PC-9 (cell line): ENCODE results near the gene AFAP1L2. TPM values are rescaled to one million over a fixed set of nuclear protein-coding genes. Genes with fewer than 3 reads are reported as not detected.

ENCODE experiments used
- BruUV-seq: library from RNA; stranded (reverse); fragments of 400-500 nt; replicated peaks from 2 replicates; lab custom pipeline; 2021; lab: Mats Ljungman, UMichigan
- CTCF ChIA-PET: fragments of 300-600 bp; sonication (Branson Sonifier 250); formaldehyde crosslinking; loops from one replicate; lab custom pipeline; 2022; ENCODE audit warnings: antibody characterized with exemption; lab: Charles Lee
- POLR2A ChIA-PET: fragments of 300-600 bp; sonication (Branson Sonifier 250); formaldehyde crosslinking; loops from one replicate; lab custom pipeline; 2022; ENCODE audit warnings: antibody characterized with exemption; ENCODE audit not compliant: unreplicated experiment; lab: Charles Lee
- DNase-seq, 2 experiments: peaks; one replicate each; pipeline versions ENCODE4 v3.0.0 to v3.0.0-alpha.2; 2015 to 2022; ENCODE audit warnings: mixed read lengths in 1 of 2
- H2AFZ ChIP-seq: fragments of 200-600 bp; sonication (generic); 2 replicates; pipeline ENCODE4 v1.8.1; 2017; ENCODE audit warnings: antibody characterized with exemption
- H3F3A ChIP-seq: fragments of 200-600 bp; sonication (generic); 2 replicates; pipeline ENCODE4 v1.8.1; 2017; ENCODE audit warnings: antibody characterized with exemption, mild to moderate bottlenecking, low read depth; ENCODE audit not compliant: insufficient read depth
- H3K27ac ChIP-seq: fragments of 200-600 bp; sonication (generic); 2 replicates; pipeline ENCODE4 v1.6.1; 2016; ENCODE audit warnings: mixed run types
- H3K27me3 ChIP-seq: fragments of 200-600 bp; sonication (generic); 2 replicates; pipeline ENCODE4 v1.6.1; 2016; ENCODE audit warnings: low read depth, mixed run types; ENCODE audit not compliant: insufficient read depth
- H3K36me3 ChIP-seq: fragments of 200-600 bp; sonication (generic); 2 replicates; pipeline ENCODE4 v1.6.1; 2016; ENCODE audit warnings: low read depth, mixed run types
- H3K4me1 ChIP-seq: fragments of 200-600 bp; sonication (generic); replicated peaks from 2 replicates; pipeline ENCODE4 v1.6.1; 2016; ENCODE audit warnings: mixed run types; ENCODE audit not compliant: insufficient read depth
- H3K4me2 ChIP-seq: fragments of 200-600 bp; sonication (generic); 2 replicates; pipeline ENCODE4 v1.6.1; 2017; ENCODE audit warnings: mixed run types
- H3K4me3 ChIP-seq: fragments of 200-600 bp; sonication (generic); 2 replicates; pipeline ENCODE4 v1.6.1; 2016; ENCODE audit warnings: mixed run types
- H3K79me2 ChIP-seq: fragments of 200-600 bp; sonication (generic); 2 replicates; pipeline ENCODE4 v1.6.1; 2017; ENCODE audit warnings: low read depth, mixed run types
- H3K9me2 ChIP-seq: fragments of 200-600 bp; sonication (generic); 2 replicates; pipeline ENCODE4 v1.8.1; 2017; ENCODE audit warnings: mild to moderate bottlenecking; ENCODE audit not compliant: insufficient read depth
- H3K9me3 ChIP-seq: fragments of 200-600 bp; sonication (generic); 2 replicates; pipeline ENCODE4 v1.8.1; 2016; ENCODE audit warnings: low read depth; ENCODE audit not compliant: insufficient read depth
- H4K20me1 ChIP-seq: fragments of 200-600 bp; sonication (generic); 2 replicates; pipeline ENCODE4 v1.8.1; 2017; ENCODE audit not compliant: insufficient read depth
- EZH2 ChIP-seq: fragments of 200-600 bp; sonication (generic); IDR thresholded peaks from 2 replicates; pipeline ENCODE4 v1.8.0; 2017; ENCODE audit warnings: antibody characterized with exemption, low read depth
- intact Hi-C: fragments of 100-400 bp; cut with micrococcal nuclease; formaldehyde crosslinking; loops from one replicate; pipeline ENCODE4 v1.10.0; 2022; ENCODE audit not compliant: unreplicated experiment
- total RNA-seq: library from RNA; stranded (reverse); gene quantifications from 2 replicates; pipeline ENCODE4 v1.2.3, GENCODE V29; 2021
- TF ChIP-seq, protein P1 (sequence below): fragments of 200-600 bp; sonication (generic); conservative IDR thresholded peaks from 2 replicates; pipeline ENCODE4 v1.6.1; 2017; ENCODE audit warnings: mixed run types, antibody characterized with exemption, mild to moderate bottlenecking, moderate library complexity

AFAP1L2 gene
- total RNA-seq, 1 experiment from 2014 or later = 35.4 TPM

GRCh38 chr10:114276671-114277070, 127.6 kb downstream of the AFAP1L2 start:
- CTCF ChIA-PET = no interaction called here
- Histone ChIP-seq H3K4me1 (peaks cover 10% of the 10 kb centered on the region), H3K4me2 (no peak overlapping the region), H4K20me1 (no peaks in the 10 kb centered on the region), H3F3A (peaks cover 5% of the 10 kb centered on the region; the same call in 1 of the 2 replicates), H3K9me3 (no peaks in the 10 kb centered on the region), H3K9me2 (no peaks in the 10 kb centered on the region), H3K79me2 (no peaks in the 10 kb centered on the region), H2AFZ (no peak overlapping the region), H3K36me3 (no peaks in the 10 kb centered on the region), H3K27ac (no peak overlapping the region), H3K27me3 (no peaks in the 10 kb centered on the region), H3K4me3 (no peak overlapping the region)
- no TSS peak for BruUV-seq
- no peak for TF ChIP-seq EZH2
- TF ChIP-seq, protein P1, sequence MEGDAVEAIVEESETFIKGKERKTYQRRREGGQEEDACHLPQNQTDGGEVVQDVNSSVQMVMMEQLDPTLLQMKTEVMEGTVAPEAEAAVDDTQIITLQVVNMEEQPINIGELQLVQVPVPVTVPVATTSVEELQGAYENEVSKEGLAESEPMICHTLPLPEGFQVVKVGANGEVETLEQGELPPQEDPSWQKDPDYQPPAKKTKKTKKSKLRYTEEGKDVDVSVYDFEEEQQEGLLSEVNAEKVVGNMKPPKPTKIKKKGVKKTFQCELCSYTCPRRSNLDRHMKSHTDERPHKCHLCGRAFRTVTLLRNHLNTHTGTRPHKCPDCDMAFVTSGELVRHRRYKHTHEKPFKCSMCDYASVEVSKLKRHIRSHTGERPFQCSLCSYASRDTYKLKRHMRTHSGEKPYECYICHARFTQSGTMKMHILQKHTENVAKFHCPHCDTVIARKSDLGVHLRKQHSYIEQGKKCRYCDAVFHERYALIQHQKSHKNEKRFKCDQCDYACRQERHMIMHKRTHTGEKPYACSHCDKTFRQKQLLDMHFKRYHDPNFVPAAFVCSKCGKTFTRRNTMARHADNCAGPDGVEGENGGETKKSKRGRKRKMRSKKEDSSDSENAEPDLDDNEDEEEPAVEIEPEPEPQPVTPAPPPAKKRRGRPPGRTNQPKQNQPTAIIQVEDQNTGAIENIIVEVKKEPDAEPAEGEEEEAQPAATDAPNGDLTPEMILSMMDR = no peak
- intact Hi-C loops = loop anchor here (10.0 kb wide), 1 partner anchor 102 kb away; the partner anchor contains the start of genes CCDC186 and TDRD1
- POLR2A ChIA-PET = no interaction called here
- DNase-seq = no peak

GRCh38 chr10:114276066-114276465, 128.2 kb downstream of the AFAP1L2 start:
- Histone ChIP-seq H3K27ac (no peak overlapping the region), H3K9me2 (no peaks in the 10 kb centered on the region), H4K20me1 (no peaks in the 10 kb centered on the region), H3K9me3 (no peaks in the 10 kb centered on the region), H3F3A (peaks cover 10% of the 10 kb centered on the region), H2AFZ (no peak overlapping the region), H3K4me2 (no peak overlapping the region), H3K4me1 (peaks cover 16% of the 10 kb centered on the region), H3K36me3 (no peaks in the 10 kb centered on the region), H3K4me3 (no peak overlapping the region), H3K79me2 (no peaks in the 10 kb centered on the region), H3K27me3 (no peaks in the 10 kb centered on the region)
- POLR2A ChIA-PET = no interaction called here
- DNase-seq = no peak
- intact Hi-C loops = loop anchor here (10.0 kb wide), 1 partner anchor 101 kb away; the partner anchor contains the start of genes CCDC186 and TDRD1
- no TSS peak for BruUV-seq
- TF ChIP-seq EZH2 = no peak
- TF ChIP-seq, protein P1 = no peak
- CTCF ChIA-PET = no interaction called here

DNA sequence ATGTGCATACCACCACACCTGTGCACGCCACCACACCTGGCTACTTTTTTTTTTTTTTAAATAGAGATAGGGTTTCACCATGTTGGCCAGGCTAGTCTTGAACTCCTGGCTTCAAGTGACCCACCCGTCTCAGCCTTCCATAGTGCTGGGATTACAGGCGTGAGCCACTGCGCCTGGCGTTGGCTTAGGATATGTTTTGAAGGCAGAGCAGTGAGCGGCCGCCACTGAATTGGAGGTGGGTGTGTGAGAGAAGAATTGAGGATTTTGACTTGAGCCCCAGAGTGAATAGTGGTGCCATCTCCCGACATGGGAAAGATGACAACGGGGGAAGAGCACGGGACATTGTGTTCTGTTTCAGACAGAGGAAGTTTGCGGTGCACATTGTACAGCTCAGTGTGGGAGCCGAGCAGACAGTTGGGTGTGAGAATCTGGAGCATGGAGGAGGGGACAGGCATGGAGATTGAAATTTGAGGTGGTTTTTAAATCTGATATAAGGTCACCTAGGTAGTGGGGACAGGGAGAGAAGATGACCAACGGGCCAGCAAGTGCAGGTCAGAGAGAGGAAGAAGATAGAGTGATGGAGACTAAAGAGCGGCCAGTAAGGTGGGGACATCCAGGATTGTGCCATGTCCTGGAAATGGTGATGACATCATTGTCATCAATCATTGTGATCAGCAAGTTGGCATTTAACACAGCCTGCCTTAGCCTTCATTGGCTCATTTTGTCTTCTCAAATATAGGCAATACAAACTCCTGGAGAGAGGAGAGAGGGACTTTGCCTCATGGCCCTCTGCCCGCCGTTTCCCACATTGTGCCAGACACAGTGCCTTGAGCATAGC, 129.5 kb downstream of the AFAP1L2 start:
- no peaks in the 10 kb centered on the region for H3K9me3 ChIP-seq
- intact Hi-C loops = loop anchor here (10.0 kb wide), 1 partner anchor 100 kb away; the partner anchor contains the start of genes CCDC186 and TDRD1
- ChIA-PET CTCF (no interaction called here), POLR2A (no interaction called here)
- H3K4me3 ChIP-seq = no peak overlapping the region
- H4K20me1 ChIP-seq = no peaks in the 10 kb centered on the region
- H3F3A ChIP-seq = peaks cover 5% of the 10 kb centered on the region
- H3K9me2 ChIP-seq = no peaks in the 10 kb centered on the region
- TF ChIP-seq EZH2 = no peak
- TF ChIP-seq, protein P1 = no peak
- no peak for DNase-seq
- no peak overlapping the region for H2AFZ ChIP-seq
- BruUV-seq = no TSS peak
- H3K27me3 ChIP-seq = no peaks in the 10 kb centered on the region
- no peak overlapping the region for H3K4me2 ChIP-seq
- no peak overlapping the region for H3K27ac ChIP-seq
- peaks cover 14% of the 10 kb centered on the region; the same call in 1 of the 2 replicates for H3K4me1 ChIP-seq
- no peaks in the 10 kb centered on the region for H3K79me2 ChIP-seq
- no peaks in the 10 kb centered on the region for H3K36me3 ChIP-seq
